ENCODE results near the gene INAFM2. TPM values are rescaled to one million over a fixed set of nuclear protein-coding genes. Genes with fewer than 3 reads are reported as not detected.

Gene INAFM2
- total and polyA plus RNA-seq, 4 donors, result 3.3 to 5.7 (median 4.4) TPM

GRCh38 chr15:40353697-40354096, 30.2 kb downstream of the INAFM2 start:
- DNase-seq (ENCODE audit: low spot score), result no peak
- TF ChIP-seq EGR1 (IDR thresholded peaks at IDR 0.05; ENCODE audit: low read depth in 2 of 2) (peak in 1 of 2 donors; percentile 61), RAD21 (IDR thresholded peaks at IDR 0.05) (peak; percentile 23 to 28), GABPA (IDR thresholded peaks at IDR 0.05 in 1 of 2, conservative IDR thresholded peaks at IDR 0.05 in 1 of 2) (peak in 1 of 2 donors; percentile 42), HNF4A (conservative IDR thresholded peaks at IDR 0.05) (peak; percentile 81 to 94), ZBTB33 (IDR thresholded peaks at IDR 0.05) (no peak), JUND (IDR thresholded peaks at IDR 0.05) (peak in 1 of 2 donors; percentile 55), TAF1 (conservative IDR thresholded peaks at IDR 0.05) (no peak), FOXA1 (IDR thresholded peaks at IDR 0.05) (no peak), HNF4G (IDR thresholded peaks at IDR 0.05) (peak; percentile 46), REST (IDR thresholded peaks at IDR 0.05) (peak; percentile 89), CTCF (IDR thresholded peaks at IDR 0.05; ENCODE audit: low read depth, low read length, missing input control) (no peak), ATF3 (IDR thresholded peaks at IDR 0.05) (no peak), FOXA2 (IDR thresholded peaks at IDR 0.05) (no peak), SP1 (IDR thresholded peaks at IDR 0.05) (peak; percentile 69), YY1 (IDR thresholded peaks at IDR 0.05) (no peak), RXRA (IDR thresholded peaks at IDR 0.05) (peak; percentile 67 to 87), MAX (IDR thresholded peaks at IDR 0.05) (no peak), NR2F2 (IDR thresholded peaks at IDR 0.05) (peak; percentile 62)
- Histone ChIP-seq H3K9me3 (ENCODE audit: control insufficient read depth in 4 of 4, low read length in 3 of 4) (no peaks in the 10 kb centered on the region), H3K4me3 (ENCODE audit: low read depth in 1 of 3, low read length in 3 of 3) (no peak overlapping the region), H3K36me3 (ENCODE audit: control insufficient read depth in 4 of 4, insufficient read depth in 3 of 4, low read depth in 1 of 4, low read length in 3 of 4) (no peaks in the 10 kb centered on the region), H3K27me3 (ENCODE audit: control insufficient read depth in 4 of 4, insufficient read depth in 4 of 4, low read length in 3 of 4) (no peaks in the 10 kb centered on the region), H3K9ac (ENCODE audit: low read depth in 1 of 2, low read length in 2 of 2) (no peak overlapping the region), H3K4me1 (ENCODE audit: control insufficient read depth in 4 of 4, insufficient read depth in 4 of 4, low read length in 3 of 4) (peaks cover 9 to 29% (median 23%) of the 10 kb centered on the region in 4 donors), H3K27ac (ENCODE audit: low read depth in 1 of 2, low read length in 2 of 2) (no peak overlapping the region)
- WGBS, result 30% methylated on average over 5 of the region's 5 CpGs

All from liver (tissue), 9 donors.